ENCODE results near the gene FHOD3.

FHOD3 gene

DNA sequence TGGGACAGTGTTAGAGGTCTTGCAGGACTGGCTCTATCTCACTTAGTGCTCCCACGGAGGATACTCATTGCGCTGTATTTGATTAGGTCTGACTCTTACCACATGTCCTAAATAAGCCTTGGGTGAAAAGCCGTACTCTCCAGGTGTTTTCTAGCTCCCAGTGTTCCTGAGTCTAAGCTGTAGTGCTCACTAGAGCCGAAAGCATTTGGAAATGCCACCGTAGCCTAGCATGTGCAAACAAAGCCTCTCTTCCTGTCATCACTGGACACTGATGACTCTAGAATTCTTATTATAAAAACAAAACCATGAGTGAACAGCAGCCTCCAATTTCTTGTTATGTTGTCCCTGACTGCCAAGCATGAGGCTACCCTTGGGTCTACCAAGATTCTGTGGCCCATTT, 325.1 kb downstream of the FHOD3 start:
- no peak for TF ChIP-seq CTCF (IDR thresholded peaks at IDR 0.05; ENCODE audit: low read depth, low read length)
- no peak for TF ChIP-seq MAX (IDR thresholded peaks at IDR 0.05; ENCODE audit: low read depth, low read length)
- H3K4me3 ChIP-seq (ENCODE audit: low read depth, low read length): no peak overlapping the region
- no peak for DNase-seq (ENCODE audit: low read depth)

- no peak for DNase-seq (ENCODE audit: low read depth)
- no peak overlapping the region for H3K4me3 ChIP-seq (ENCODE audit: low read depth, low read length)
- TF ChIP-seq MYC (IDR thresholded peaks at IDR 0.05; ENCODE audit: low read depth, low read length): no peak
- no peak for TF ChIP-seq POLR2A (IDR thresholded peaks at IDR 0.05; ENCODE audit: extremely low read depth, insufficient read length)
- no peak for TF ChIP-seq CTCF (IDR thresholded peaks at IDR 0.05; ENCODE audit: low read depth, low read length)
- TF ChIP-seq MAX (IDR thresholded peaks at IDR 0.05; ENCODE audit: low read depth, low read length): no peak
Measured at GRCh38 chr18:36623091-36623490, 325.6 kb downstream of the FHOD3 start.

- DNase-seq (ENCODE audit: low read depth): no peak
- H3K4me3 ChIP-seq (ENCODE audit: low read depth, low read length): no peak overlapping the region
- no peak for TF ChIP-seq CTCF (IDR thresholded peaks at IDR 0.05; ENCODE audit: low read depth, low read length)
- TF ChIP-seq MYC (IDR thresholded peaks at IDR 0.05; ENCODE audit: low read depth, low read length): no peak
- TF ChIP-seq MAX (IDR thresholded peaks at IDR 0.05; ENCODE audit: low read depth, low read length): no peak
- TF ChIP-seq POLR2A (IDR thresholded peaks at IDR 0.05; ENCODE audit: extremely low read depth, insufficient read length): no peak
Measured at GRCh38 chr18:36623681-36624190, 326.2 kb downstream of the FHOD3 start.

DNA sequence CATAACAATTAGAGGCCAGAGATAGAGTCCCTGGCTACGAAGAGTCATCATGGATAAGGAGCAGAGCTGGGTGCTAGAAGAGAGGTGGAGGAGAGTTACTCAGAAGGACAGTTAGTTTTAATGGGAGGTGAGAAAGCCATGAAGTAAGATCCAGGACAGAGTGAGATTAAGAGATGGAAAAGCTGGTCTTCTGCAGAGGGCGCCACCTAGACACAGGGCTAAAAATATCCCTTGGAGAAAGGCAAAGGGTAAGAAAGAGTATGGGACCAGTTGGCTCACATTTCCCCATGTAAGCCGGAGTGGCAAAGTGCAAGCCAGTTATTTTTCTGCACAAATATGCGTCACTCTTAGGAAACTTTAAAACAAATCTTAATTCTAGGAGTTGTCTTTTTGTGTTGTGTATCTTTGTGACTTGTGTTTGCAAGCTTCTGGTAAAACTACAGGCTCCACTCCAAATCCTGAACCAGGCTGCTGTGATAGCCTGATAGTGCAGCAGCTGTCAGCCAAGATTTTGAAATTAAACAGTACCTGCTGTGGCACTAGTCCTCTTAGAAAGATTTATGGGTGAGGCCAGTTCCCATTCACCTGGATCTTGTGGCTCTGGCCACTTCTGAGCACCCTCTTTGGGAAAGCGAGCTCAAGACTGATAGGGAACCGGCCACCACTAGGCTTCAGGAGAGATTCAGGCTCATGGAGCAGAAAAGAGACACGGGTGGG, 327.1 kb downstream of the FHOD3 start:
- no peak for TF ChIP-seq MYC (IDR thresholded peaks at IDR 0.05; ENCODE audit: low read depth, low read length)
- TF ChIP-seq POLR2A (IDR thresholded peaks at IDR 0.05; ENCODE audit: extremely low read depth, insufficient read length): no peak
- no peak for TF ChIP-seq CTCF (IDR thresholded peaks at IDR 0.05; ENCODE audit: low read depth, low read length)
- TF ChIP-seq MAX (IDR thresholded peaks at IDR 0.05; ENCODE audit: low read depth, low read length): no peak
- no peak for DNase-seq (ENCODE audit: low read depth)
- H3K4me3 ChIP-seq (ENCODE audit: low read depth, low read length): no peak overlapping the region

DNA sequence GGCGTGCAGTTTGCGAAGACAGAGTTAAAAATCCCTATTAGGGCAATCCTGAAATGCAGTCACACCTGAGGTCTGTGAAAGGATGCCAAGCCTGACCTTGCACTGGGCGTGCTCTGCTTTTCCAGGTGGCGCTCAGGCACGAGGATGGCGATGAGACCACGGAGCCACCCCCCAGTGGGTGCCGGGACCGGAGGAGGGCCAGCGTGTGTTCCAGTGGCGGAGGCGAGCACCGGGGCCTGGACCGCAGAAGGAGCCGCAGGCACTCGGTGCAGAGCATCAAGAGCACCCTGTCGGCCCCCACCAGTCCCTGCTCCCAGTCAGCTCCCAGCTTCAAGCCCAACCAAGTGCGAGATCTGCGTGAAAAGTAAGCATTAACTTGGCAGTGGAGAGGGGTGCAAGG, 327.9 kb downstream of the FHOD3 start:
- no peak overlapping the region for H3K4me3 ChIP-seq (ENCODE audit: low read depth, low read length)
- TF ChIP-seq MYC (IDR thresholded peaks at IDR 0.05; ENCODE audit: low read depth, low read length): no peak
- no peak for TF ChIP-seq CTCF (IDR thresholded peaks at IDR 0.05; ENCODE audit: low read depth, low read length)
- no peak for TF ChIP-seq POLR2A (IDR thresholded peaks at IDR 0.05; ENCODE audit: extremely low read depth, insufficient read length)
- no peak for DNase-seq (ENCODE audit: low read depth)

GRCh38 chr18:36627637-36628036, 330.1 kb downstream of the FHOD3 start:
- no peak for DNase-seq (ENCODE audit: low read depth)
- TF ChIP-seq MAX (IDR thresholded peaks at IDR 0.05; ENCODE audit: low read depth, low read length) (no peak), MYC (IDR thresholded peaks at IDR 0.05; ENCODE audit: low read depth, low read length) (no peak), POLR2A (IDR thresholded peaks at IDR 0.05; ENCODE audit: extremely low read depth, insufficient read length) (no peak), CTCF (IDR thresholded peaks at IDR 0.05; ENCODE audit: low read depth, low read length) (no peak)

More at GRCh38 chr18:36627637-36628036, 330.1 kb downstream of the FHOD3 start:
- H3K4me3 ChIP-seq (ENCODE audit: low read depth, low read length): no peak overlapping the region
